HS-5 (cell line): Measurements from ENCODE around the gene CDKN2B-AS1.
"Not testable (repeated sequence)": the region's sequence is repeated elsewhere in the genome, so short reads cannot be mapped to it uniquely, and the experiment has no call there.

Experiments
- DNase-seq: peaks from one replicate; pipeline ENCODE4 v3.0.0-alpha.2; 2012; ENCODE audit warnings: low read depth

CDKN2B-AS1 gene

GRCh38 chr9:21994556-21995005 lies at the start of gene CDKN2B-AS1:
Gene CDKN2B-AS1 (plus strand): TSS chr9:21994791.
- DNase-seq: peak; percentile 56

- DNase-seq: no peak
Observed at GRCh38 chr9:21945606-21946005, 49.0 kb upstream of the CDKN2B-AS1 start.

- no peak for DNase-seq
Observed at GRCh38 chr9:21958833-21959232, 35.8 kb upstream of the CDKN2B-AS1 start.

- DNase-seq: not testable (repeated sequence)
Observed at GRCh38 chr9:21959268-21959667, 35.3 kb upstream of the CDKN2B-AS1 start.

- no peak for DNase-seq
Observed at GRCh38 chr9:21961569-21961968, 33.0 kb upstream of the CDKN2B-AS1 start.

- no peak for DNase-seq
Observed at GRCh38 chr9:21964925-21965385, 29.6 kb upstream of the CDKN2B-AS1 start.

GRCh38 chr9:21965401-21965951 lies 29.1 kb upstream of the CDKN2B-AS1 start:
- no peak for DNase-seq

- DNase-seq: no peak
Observed at GRCh38 chr9:21966140-21966851, 28.3 kb upstream of the CDKN2B-AS1 start.

GRCh38 chr9:21967169-21967568 lies 27.4 kb upstream of the CDKN2B-AS1 start:
- no peak for DNase-seq

- DNase-seq: no peak
Observed at GRCh38 chr9:21967702-21968101, 26.9 kb upstream of the CDKN2B-AS1 start.

GRCh38 chr9:21968331-21969010 lies 26.1 kb upstream of the CDKN2B-AS1 start:
- no peak for DNase-seq

- no peak for DNase-seq
Observed at GRCh38 chr9:21969011-21969940, 25.3 kb upstream of the CDKN2B-AS1 start.

GRCh38 chr9:21969951-21970799 lies 24.4 kb upstream of the CDKN2B-AS1 start:
- no peak for DNase-seq

GRCh38 chr9:21970800-21971640 lies 23.6 kb upstream of the CDKN2B-AS1 start:
- DNase-seq: no peak

- no peak for DNase-seq
Observed at GRCh38 chr9:21972361-21972760, 22.2 kb upstream of the CDKN2B-AS1 start.

GRCh38 chr9:21974343-21974721 lies 20.3 kb upstream of the CDKN2B-AS1 start:
- DNase-seq: no peak

GRCh38 chr9:21974722-21975409 lies 19.7 kb upstream of the CDKN2B-AS1 start:
- DNase-seq: peak; percentile 63

GRCh38 chr9:21976334-21976875 lies 18.2 kb upstream of the CDKN2B-AS1 start:
- no peak for DNase-seq

GRCh38 chr9:21982391-21982790 lies 12.2 kb upstream of the CDKN2B-AS1 start:
- no peak for DNase-seq
